Measurements from ENCODE around the gene SSBP2.

- TF ChIP-seq CTCF (IDR thresholded peaks at IDR 0.05) (no peak), POLR2A (IDR thresholded peaks at IDR 0.05) (no peak), POLR2AphosphoS5 (IDR thresholded peaks at IDR 0.05) (no peak)
Observed at GRCh38 chr5:81547001-81547400, 203.9 kb downstream of the SSBP2 start.
